ENCODE results near the gene ERMAP. TPM values are rescaled to one million over a fixed set of nuclear protein-coding genes. Genes with fewer than 3 reads are reported as not detected.

Gene ERMAP
- total RNA-seq, 1 donor from 2014 or later: 5.2 TPM

GRCh38 chr1:42838482-42839190 is 21.7 kb downstream of the ERMAP start:
- Histone ChIP-seq H3K9me3 (ENCODE audit: control insufficient read depth in 3 of 3, low read length in 3 of 3) (no peaks in the 10 kb centered on the region), H3K36me3 (ENCODE audit: control insufficient read depth in 3 of 3, insufficient read depth in 3 of 3, low read length in 3 of 3) (peaks cover 0 to 12% (median 5%) of the 10 kb centered on the region in 3 donors), H3K27me3 (ENCODE audit: control insufficient read depth in 3 of 3, insufficient read depth in 3 of 3, low read length in 3 of 3) (no peaks in the 10 kb centered on the region), H3K4me1 (ENCODE audit: control insufficient read depth in 3 of 3, insufficient read depth in 3 of 3, low read length in 3 of 3) (peaks cover 0 to 4% (median 3%) of the 10 kb centered on the region in 3 donors), H3K9ac (ENCODE audit: low read depth in 1 of 3, low read length in 3 of 3) (no peak overlapping the region), H3K4me3 (ENCODE audit: low read length in 3 of 3) (no peak overlapping the region), H3K27ac (ENCODE audit: low read depth, low read length) (no peak overlapping the region)

- no peak overlapping the region for H3K4me3 ChIP-seq (ENCODE audit: low read length in 3 of 3)
- H3K27me3 ChIP-seq (ENCODE audit: control insufficient read depth in 3 of 3, insufficient read depth in 3 of 3, low read length in 3 of 3): no peaks in the 10 kb centered on the region
- H3K9me3 ChIP-seq (ENCODE audit: control insufficient read depth in 3 of 3, low read length in 3 of 3): no peaks in the 10 kb centered on the region
- no peak overlapping the region for H3K27ac ChIP-seq (ENCODE audit: low read depth, low read length)
- peaks cover 0 to 7% (median 5%) of the 10 kb centered on the region in 3 donors for H3K36me3 ChIP-seq (ENCODE audit: control insufficient read depth in 3 of 3, insufficient read depth in 3 of 3, low read length in 3 of 3)
- no peak overlapping the region for H3K9ac ChIP-seq (ENCODE audit: low read depth in 1 of 3, low read length in 3 of 3)
- H3K4me1 ChIP-seq (ENCODE audit: control insufficient read depth in 3 of 3, insufficient read depth in 3 of 3, low read length in 3 of 3): peaks cover 4 to 8% (median 7%) of the 10 kb centered on the region in 3 donors
These were observed 24.1 kb downstream of the ERMAP start for GRCh38 chr1:42841010-42841409.

GRCh38 chr1:42841440-42842147 is 24.7 kb downstream of the ERMAP start:
- Histone ChIP-seq H3K9ac (ENCODE audit: low read depth in 1 of 3, low read length in 3 of 3) (no peak overlapping the region), H3K9me3 (ENCODE audit: control insufficient read depth in 3 of 3, low read length in 3 of 3) (no peaks in the 10 kb centered on the region), H3K27ac (ENCODE audit: low read depth, low read length) (no peak overlapping the region), H3K36me3 (ENCODE audit: control insufficient read depth in 3 of 3, insufficient read depth in 3 of 3, low read length in 3 of 3) (peaks cover 0 to 7% (median 5%) of the 10 kb centered on the region in 3 donors), H3K4me3 (ENCODE audit: low read length in 3 of 3) (no peak overlapping the region), H3K27me3 (ENCODE audit: control insufficient read depth in 3 of 3, insufficient read depth in 3 of 3, low read length in 3 of 3) (no peaks in the 10 kb centered on the region), H3K4me1 (ENCODE audit: control insufficient read depth in 3 of 3, insufficient read depth in 3 of 3, low read length in 3 of 3) (peaks cover 4 to 8% (median 7%) of the 10 kb centered on the region in 3 donors)

GRCh38 chr1:42844592-42845140 is 27.7 kb downstream of the ERMAP start:
- Histone ChIP-seq H3K4me1 (ENCODE audit: control insufficient read depth in 3 of 3, insufficient read depth in 3 of 3, low read length in 3 of 3) (peaks cover 12 to 17% (median 14%) of the 10 kb centered on the region in 3 donors), H3K36me3 (ENCODE audit: control insufficient read depth in 3 of 3, insufficient read depth in 3 of 3, low read length in 3 of 3) (peaks cover 0 to 6% (median 4%) of the 10 kb centered on the region in 3 donors), H3K27me3 (ENCODE audit: control insufficient read depth in 3 of 3, insufficient read depth in 3 of 3, low read length in 3 of 3) (no peaks in the 10 kb centered on the region), H3K9me3 (ENCODE audit: control insufficient read depth in 3 of 3, low read length in 3 of 3) (no peaks in the 10 kb centered on the region), H3K9ac (ENCODE audit: low read depth in 1 of 3, low read length in 3 of 3) (no peak overlapping the region), H3K27ac (ENCODE audit: low read depth, low read length) (no peak overlapping the region), H3K4me3 (ENCODE audit: low read length in 3 of 3) (no peak overlapping the region)

GRCh38 chr1:42845193-42845592 is 28.3 kb downstream of the ERMAP start:
- H3K9ac ChIP-seq (ENCODE audit: low read depth in 1 of 3, low read length in 3 of 3): no peak overlapping the region
- H3K36me3 ChIP-seq (ENCODE audit: control insufficient read depth in 3 of 3, insufficient read depth in 3 of 3, low read length in 3 of 3): peaks cover 0 to 8% (median 8%) of the 10 kb centered on the region in 3 donors
- H3K4me3 ChIP-seq (ENCODE audit: low read length in 3 of 3): no peak overlapping the region
- H3K4me1 ChIP-seq (ENCODE audit: control insufficient read depth in 3 of 3, insufficient read depth in 3 of 3, low read length in 3 of 3): peaks cover 12 to 17% (median 14%) of the 10 kb centered on the region in 3 donors
- H3K9me3 ChIP-seq (ENCODE audit: control insufficient read depth in 3 of 3, low read length in 3 of 3): no peaks in the 10 kb centered on the region
- H3K27ac ChIP-seq (ENCODE audit: low read depth, low read length): no peak overlapping the region
- no peaks in the 10 kb centered on the region for H3K27me3 ChIP-seq (ENCODE audit: control insufficient read depth in 3 of 3, insufficient read depth in 3 of 3, low read length in 3 of 3)

- Histone ChIP-seq H3K9ac (ENCODE audit: low read depth in 1 of 3, low read length in 3 of 3) (peak overlapping the region in 2 of 3 donors; percentile 68 to 76), H3K27me3 (ENCODE audit: control insufficient read depth in 3 of 3, insufficient read depth in 3 of 3, low read length in 3 of 3) (no peaks in the 10 kb centered on the region), H3K4me1 (ENCODE audit: control insufficient read depth in 3 of 3, insufficient read depth in 3 of 3, low read length in 3 of 3) (peaks cover 11 to 17% (median 12%) of the 10 kb centered on the region in 3 donors), H3K4me3 (ENCODE audit: low read length in 3 of 3) (peak overlapping the region; percentile 88 to 94 (median 90)), H3K36me3 (ENCODE audit: control insufficient read depth in 3 of 3, insufficient read depth in 3 of 3, low read length in 3 of 3) (peaks cover 3 to 13% (median 9%) of the 10 kb centered on the region in 3 donors), H3K9me3 (ENCODE audit: control insufficient read depth in 3 of 3, low read length in 3 of 3) (no peaks in the 10 kb centered on the region), H3K27ac (ENCODE audit: low read depth, low read length) (no peak overlapping the region)
These were observed 28.9 kb downstream of the ERMAP start for GRCh38 chr1:42845866-42846256.

GRCh38 chr1:42846257-42847110 is 29.6 kb downstream of the ERMAP start, which contains the start of gene ZNF691:
Gene ZNF691 (plus strand): TSS chr1:42846613. CDS start chr1:42849659, 3,046 bp downstream.
- peak within 1 kb of the TSS; percentile 90 to 94 (median 91) for H3K9ac ChIP-seq (ENCODE audit: low read depth in 1 of 3, low read length in 3 of 3)
- peaks cover 0 to 4% (median 0%) of the 10 kb centered on the region in 3 donors for H3K9me3 ChIP-seq (ENCODE audit: control insufficient read depth in 3 of 3, low read length in 3 of 3)
- peak within 1 kb of the TSS; percentile 71 for H3K27ac ChIP-seq (ENCODE audit: low read depth, low read length)
- peak within 1 kb of the TSS; percentile 88 to 94 (median 90) for H3K4me3 ChIP-seq (ENCODE audit: low read length in 3 of 3)
- H3K4me1 ChIP-seq (ENCODE audit: control insufficient read depth in 3 of 3, insufficient read depth in 3 of 3, low read length in 3 of 3): peaks cover 10 to 17% (median 12%) of the 10 kb centered on the region in 3 donors
- H3K36me3 ChIP-seq (ENCODE audit: control insufficient read depth in 3 of 3, insufficient read depth in 3 of 3, low read length in 3 of 3): peaks cover 10 to 19% (median 15%) of the 10 kb centered on the region in 3 donors
- H3K27me3 ChIP-seq (ENCODE audit: control insufficient read depth in 3 of 3, insufficient read depth in 3 of 3, low read length in 3 of 3): no peaks in the 10 kb centered on the region

GRCh38 chr1:42847111-42847595 is 30.2 kb downstream of the ERMAP start:
- peak overlapping the region; percentile 88 to 94 (median 90) for H3K4me3 ChIP-seq (ENCODE audit: low read length in 3 of 3)
- H3K36me3 ChIP-seq (ENCODE audit: control insufficient read depth in 3 of 3, insufficient read depth in 3 of 3, low read length in 3 of 3): peaks cover 13 to 25% (median 22%) of the 10 kb centered on the region in 3 donors
- H3K27me3 ChIP-seq (ENCODE audit: control insufficient read depth in 3 of 3, insufficient read depth in 3 of 3, low read length in 3 of 3): no peaks in the 10 kb centered on the region
- H3K9ac ChIP-seq (ENCODE audit: low read depth in 1 of 3, low read length in 3 of 3): peak overlapping the region; percentile 90 to 94 (median 91)
- H3K27ac ChIP-seq (ENCODE audit: low read depth, low read length): no peak overlapping the region
- peaks cover 10 to 17% (median 12%) of the 10 kb centered on the region in 3 donors for H3K4me1 ChIP-seq (ENCODE audit: control insufficient read depth in 3 of 3, insufficient read depth in 3 of 3, low read length in 3 of 3)
- H3K9me3 ChIP-seq (ENCODE audit: control insufficient read depth in 3 of 3, low read length in 3 of 3): peaks cover 0 to 4% (median 0%) of the 10 kb centered on the region in 3 donors

All from skeletal muscle tissue (tissue), 4 donors.